CD4-positive, alpha-beta T cell (primary cell): Measurements from ENCODE around the gene NNAT. TPM values are rescaled to one million over a fixed set of nuclear protein-coding genes. Genes with fewer than 3 reads are reported as not detected.

ENCODE experiments used
- ATAC-seq: fragments of 200-7000 bp; cut with Tn5 transposase; one replicate; pipeline ENCODE4 v1.10.0; 2022; ENCODE audit warnings: mild to moderate bottlenecking; ENCODE audit not compliant: poor library complexity
- CTCF ChIA-PET: fragments of 350-600 bp; sonication (Branson Sonifier 250); formaldehyde crosslinking; loops from one replicate; lab custom pipeline; 2021; ENCODE audit warnings: antibody characterized with exemption, inconsistent platforms; lab: Charles Lee
- POLR2A ChIA-PET: fragments of 350-600 bp; sonication (Branson Sonifier 250); formaldehyde crosslinking; loops from one replicate; lab custom pipeline; 2021; ENCODE audit warnings: antibody characterized with exemption, inconsistent platforms; lab: Charles Lee
- DNase-seq, 14 experiments: peaks; one replicate each; pipeline ENCODE4 v3.0.0-alpha.2; 2013 to 2020; ENCODE audit warnings: mixed read lengths in 2 of 14
- H3K27ac ChIP-seq, 2 donors: one replicate each; pipeline versions ENCODE4 v1.5.1 to v1.7.0; 2013; ENCODE audit warnings: low read length in 2 of 2, low read depth in 1 of 2, mild to moderate bottlenecking in 1 of 2
- H3K27me3 ChIP-seq, 2 experiments: 1 replicate in 1 of 2; 2 replicates in 1 of 2; pipeline versions ENCODE4 v1.6.1 to v1.7.0; 2013; ENCODE audit warnings: low read length in 2 of 2, control low read depth in 1 of 2, mild to moderate bottlenecking in 1 of 2, moderate library complexity in 1 of 2; ENCODE audit not compliant: insufficient read depth in 2 of 2, control insufficient read depth in 1 of 2
- H3K36me3 ChIP-seq: one replicate; pipeline ENCODE4 v1.6.1; 2013; ENCODE audit warnings: low read length, control low read depth; ENCODE audit not compliant: insufficient read depth
- H3K4me1 ChIP-seq: one replicate; pipeline ENCODE4 v1.6.1; 2013; ENCODE audit warnings: low read length, control low read depth; ENCODE audit not compliant: insufficient read depth
- H3K4me3 ChIP-seq: one replicate; pipeline ENCODE4 v1.5.1; 2013; ENCODE audit warnings: mild to moderate bottlenecking, low read length, moderate library complexity
- H3K9me3 ChIP-seq, 2 experiments: 1 replicate in 1 of 2; 2 replicates in 1 of 2; pipeline versions ENCODE4 v1.6.1 to v1.7.0; 2013; ENCODE audit warnings: low read length in 2 of 2, mild to moderate bottlenecking in 2 of 2, control low read depth in 1 of 2, moderate library complexity in 1 of 2; ENCODE audit not compliant: control insufficient read depth in 1 of 2, insufficient read depth in 1 of 2
- H3K27ac Mint-ChIP-seq: one replicate; pipeline ENCODE4 v1.8.0; 2020; ENCODE audit warnings: mixed read lengths
- H3K27me3 Mint-ChIP-seq: one replicate; pipeline ENCODE4 v1.8.0; 2021; ENCODE audit warnings: mixed read lengths
- H3K36me3 Mint-ChIP-seq: one replicate; pipeline ENCODE4 v1.8.0; 2021; ENCODE audit warnings: low read depth, mixed read lengths
- H3K4me1 Mint-ChIP-seq: one replicate; pipeline ENCODE4 v1.8.0; 2021; ENCODE audit warnings: low read depth, mixed read lengths
- H3K4me3 Mint-ChIP-seq: one replicate; pipeline ENCODE4 v1.8.0; 2020; ENCODE audit warnings: mild to moderate bottlenecking, mixed read lengths
- H3K9me3 Mint-ChIP-seq: one replicate; pipeline ENCODE4 v1.8.0; 2020; ENCODE audit warnings: mixed read lengths
- intact Hi-C, 2 experiments: fragments of 100-400 bp; cut with DNase I in 1 of 2; cut with micrococcal nuclease in 1 of 2; formaldehyde crosslinking; loops; one replicate each; pipeline versions ENCODE4 v1.15.1 to v1.9.0; 2023 to 2025; cut with DNase I, micrococcal nuclease
- total RNA-seq, 174 experiments: library from RNA in 2 of 174; stranded (reverse) in 2 of 174; gene quantifications; one replicate each; pipeline ENCODE4 v1.2.3 and lab custom pipeline; 2021 to 2026
- TF ChIP-seq, protein P1 (sequence below): fragments of 200-600 bp; IDR thresholded peaks from one replicate; pipeline ENCODE4 v1.8.0; 2022; ENCODE audit warnings: antibody characterized with exemption, mild to moderate bottlenecking

The NNAT gene
- total RNA-seq, 2 experiments from 2014 or later = not detected

DNA sequence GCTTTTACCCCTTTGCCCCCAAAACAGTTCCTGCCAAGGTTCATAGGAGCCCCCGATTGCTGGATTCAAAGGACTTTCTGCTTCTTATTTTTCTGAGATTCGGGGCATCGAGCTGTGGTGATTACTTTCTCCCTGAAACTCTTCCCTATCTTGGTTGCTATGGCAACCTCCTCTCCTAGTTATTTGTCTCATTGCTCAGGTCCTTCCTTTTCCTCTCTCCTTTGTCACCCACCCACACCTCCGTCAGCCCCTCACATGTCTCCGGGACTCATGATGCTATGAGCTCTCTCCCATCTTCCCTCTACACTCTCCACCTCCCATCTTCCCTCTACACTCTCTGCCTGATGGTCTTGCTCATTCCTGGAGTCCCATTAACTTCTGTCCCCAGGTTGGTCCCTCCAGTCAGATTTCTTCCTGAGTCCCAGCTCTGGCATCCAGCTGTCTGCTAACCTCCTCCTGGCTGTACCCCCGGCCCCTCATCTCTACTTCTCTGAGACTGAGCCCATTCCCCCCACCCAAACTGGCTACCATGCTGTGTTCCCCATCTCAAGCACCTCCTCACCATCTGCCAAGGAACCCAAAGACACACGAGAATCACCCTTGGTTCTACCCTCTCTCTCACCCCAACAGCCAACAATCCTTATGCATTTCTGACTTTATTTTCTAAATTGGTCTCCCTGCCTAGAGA lies 30.2 kb upstream of the NNAT start:
- Histone ChIP-seq H3K4me3 (no peak overlapping the region), H3K4me1 (no peaks in the 10 kb centered on the region), H3K27ac (no peak overlapping the region), H3K27me3 (no peaks in the 10 kb centered on the region), H3K9me3 (no peaks in the 10 kb centered on the region), H3K36me3 (peaks cover 4% of the 10 kb centered on the region)
- Mint-ChIP-seq H3K9me3 (no peaks in the 10 kb centered on the region), H3K36me3 (peaks cover 12% of the 10 kb centered on the region), H3K27ac (no peak overlapping the region), H3K27me3 (no peaks in the 10 kb centered on the region), H3K4me1 (no peaks in the 10 kb centered on the region), H3K4me3 (no peak overlapping the region)
- POLR2A ChIA-PET = no interaction called here
- ATAC-seq (no peak), DNase-seq (no peak)
- intact Hi-C loops = no loop called here
- TF ChIP-seq, protein P1, sequence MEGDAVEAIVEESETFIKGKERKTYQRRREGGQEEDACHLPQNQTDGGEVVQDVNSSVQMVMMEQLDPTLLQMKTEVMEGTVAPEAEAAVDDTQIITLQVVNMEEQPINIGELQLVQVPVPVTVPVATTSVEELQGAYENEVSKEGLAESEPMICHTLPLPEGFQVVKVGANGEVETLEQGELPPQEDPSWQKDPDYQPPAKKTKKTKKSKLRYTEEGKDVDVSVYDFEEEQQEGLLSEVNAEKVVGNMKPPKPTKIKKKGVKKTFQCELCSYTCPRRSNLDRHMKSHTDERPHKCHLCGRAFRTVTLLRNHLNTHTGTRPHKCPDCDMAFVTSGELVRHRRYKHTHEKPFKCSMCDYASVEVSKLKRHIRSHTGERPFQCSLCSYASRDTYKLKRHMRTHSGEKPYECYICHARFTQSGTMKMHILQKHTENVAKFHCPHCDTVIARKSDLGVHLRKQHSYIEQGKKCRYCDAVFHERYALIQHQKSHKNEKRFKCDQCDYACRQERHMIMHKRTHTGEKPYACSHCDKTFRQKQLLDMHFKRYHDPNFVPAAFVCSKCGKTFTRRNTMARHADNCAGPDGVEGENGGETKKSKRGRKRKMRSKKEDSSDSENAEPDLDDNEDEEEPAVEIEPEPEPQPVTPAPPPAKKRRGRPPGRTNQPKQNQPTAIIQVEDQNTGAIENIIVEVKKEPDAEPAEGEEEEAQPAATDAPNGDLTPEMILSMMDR = no peak
- CTCF ChIA-PET = no interaction called here

DNA sequence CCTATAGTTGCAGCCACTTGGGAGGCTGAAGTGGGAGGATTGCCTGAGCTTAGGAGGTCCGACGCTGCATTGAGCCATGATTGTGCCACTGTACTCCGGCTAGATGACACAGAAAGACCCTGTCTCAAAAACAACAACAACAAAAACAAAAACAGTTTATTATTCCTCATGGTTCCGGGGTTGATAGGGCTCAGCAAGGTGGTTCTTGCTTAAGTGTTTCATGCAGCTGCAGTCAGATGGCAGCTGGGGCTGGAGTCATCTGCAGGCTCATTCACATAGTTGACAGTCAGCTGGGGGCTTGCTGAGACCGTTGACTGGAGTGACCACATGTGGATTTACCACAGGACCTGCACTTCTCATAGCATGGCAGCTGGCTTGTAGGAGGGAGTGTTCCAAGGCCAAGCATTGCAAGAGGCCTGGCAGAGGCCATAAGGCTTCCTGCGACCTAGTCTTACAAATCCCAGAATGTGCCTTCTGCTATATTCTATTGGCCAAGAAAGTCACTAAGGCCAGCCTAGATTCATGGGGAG lies 28.9 kb upstream of the NNAT start:
- DNase-seq (no peak), ATAC-seq (no peak)
- Mint-ChIP-seq H3K27me3 (no peaks in the 10 kb centered on the region), H3K27ac (no peak overlapping the region), H3K4me3 (no peak overlapping the region), H3K4me1 (no peaks in the 10 kb centered on the region), H3K9me3 (no peaks in the 10 kb centered on the region), H3K36me3 (peaks cover 17% of the 10 kb centered on the region)
- no peaks in the 10 kb centered on the region for H3K27me3 ChIP-seq
- no peaks in the 10 kb centered on the region for H3K9me3 ChIP-seq
- no peaks in the 10 kb centered on the region for H3K4me1 ChIP-seq
- H3K27ac ChIP-seq = no peak overlapping the region
- intact Hi-C loops = no loop called here
- H3K4me3 ChIP-seq = no peak overlapping the region
- TF ChIP-seq, protein P1 = no peak
- peaks cover 4% of the 10 kb centered on the region for H3K36me3 ChIP-seq
- ChIA-PET CTCF (interaction anchor here (1.4 kb wide), 1 partner anchor 10 kb away, joined by 4 read pairs; no protein-coding TSS in a partner anchor), POLR2A (interaction anchor here (0.5 kb wide), 1 partner anchor 578 kb away, joined by 3 read pairs; no protein-coding TSS in a partner anchor)

DNA sequence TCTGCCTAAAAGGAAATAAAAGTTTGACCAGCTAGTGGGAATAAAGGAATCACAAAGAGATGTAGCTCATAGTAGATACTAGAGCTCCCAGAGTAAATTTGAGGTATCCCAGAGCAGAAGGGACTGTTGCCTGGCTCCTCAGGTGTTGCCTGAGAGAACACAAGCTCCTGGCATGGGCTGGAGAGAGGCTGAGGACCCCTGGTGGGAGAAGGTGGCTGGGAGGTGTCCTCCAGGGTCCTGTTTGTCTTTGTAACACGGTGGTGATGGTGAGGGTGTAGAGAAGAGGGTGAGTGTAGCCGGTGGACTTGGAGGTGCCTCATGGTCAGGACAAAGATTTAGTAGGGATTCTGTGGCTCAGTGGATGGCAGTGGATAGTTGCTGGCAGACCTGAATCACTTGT lies 28.1 kb upstream of the NNAT start:
- Mint-ChIP-seq H3K4me1 (no peaks in the 10 kb centered on the region), H3K9me3 (no peaks in the 10 kb centered on the region), H3K36me3 (peaks cover 17% of the 10 kb centered on the region), H3K27me3 (no peaks in the 10 kb centered on the region), H3K4me3 (no peak overlapping the region), H3K27ac (no peak overlapping the region)
- H3K27ac ChIP-seq = no peak overlapping the region
- ChIA-PET CTCF (interaction anchor here (1.4 kb wide), 1 partner anchor 9 kb away, joined by 4 read pairs; no protein-coding TSS in a partner anchor), POLR2A (no interaction called here)
- no peaks in the 10 kb centered on the region for H3K4me1 ChIP-seq
- TF ChIP-seq, protein P1 = no peak
- peaks cover 4% of the 10 kb centered on the region for H3K36me3 ChIP-seq
- H3K9me3 ChIP-seq = no peaks in the 10 kb centered on the region
- H3K27me3 ChIP-seq = no peaks in the 10 kb centered on the region
- intact Hi-C loops = no loop called here
- DNase-seq = no peak
- H3K4me3 ChIP-seq = no peak overlapping the region
- ATAC-seq = no peak
